Measurements from ENCODE around the gene COL8A1.

Gene COL8A1

GRCh38 chr3:99635348-99635747 lies 3.0 kb upstream of the COL8A1 start:
- TF ChIP-seq Cebpa-rat (IDR thresholded peaks at IDR 0.05), result no peak
- Histone ChIP-seq H3K4me3 (no peak overlapping the region), H3K9me3 (replicated peaks in 1 of 11) (no peaks in the 10 kb centered on the region), H3K4me1 (peaks cover 13 to 33% (median 26%) of the 10 kb centered on the region in 10 experiments), H3K9ac (no peak overlapping the region), H3K27ac (no peak overlapping the region), H3K4me2 (no peak overlapping the region), H3K27me3 (peaks cover 33 to 52% (median 42%) of the 10 kb centered on the region in 11 experiments), H3K36me3 (no peaks in the 10 kb centered on the region), H4K20me1 (no peaks in the 10 kb centered on the region)

- no peaks in the 10 kb centered on the region for H3K9me3 ChIP-seq (replicated peaks in 1 of 11)
- H3K4me2 ChIP-seq, result peak overlapping the region in 4 of 11 experiments; percentile 45 to 75 (median 64); a peak in 6 of 22 replicates
- no peaks in the 10 kb centered on the region for H4K20me1 ChIP-seq
- H3K27me3 ChIP-seq, result peaks cover 33 to 62% (median 45%) of the 10 kb centered on the region in 11 experiments
- H3K4me1 ChIP-seq, result peaks cover 13 to 33% (median 27%) of the 10 kb centered on the region in 10 experiments
- H3K36me3 ChIP-seq, result no peaks in the 10 kb centered on the region
- TF ChIP-seq Cebpa-rat (IDR thresholded peaks at IDR 0.05), result no peak
- no peak overlapping the region for H3K4me3 ChIP-seq
- no peak overlapping the region for H3K27ac ChIP-seq
- H3K9ac ChIP-seq, result no peak overlapping the region
Measured at GRCh38 chr3:99637016-99637367, 1.4 kb upstream of the COL8A1 start.

GRCh38 chr3:99637368-99638111 lies 854 bp upstream of the COL8A1 start:
- Histone ChIP-seq H3K4me3 (peak overlapping the region in 3 of 10 experiments; percentile 14 to 32 (median 22); a peak in 5 of 20 replicates), H3K9ac (no peak overlapping the region), H3K36me3 (no peaks in the 10 kb centered on the region), H3K27me3 (peaks cover 33 to 62% (median 45%) of the 10 kb centered on the region in 11 experiments), H3K4me2 (peak overlapping the region in 7 of 11 experiments; percentile 16 to 75 (median 58); a peak in 12 of 22 replicates), H3K4me1 (peaks cover 13 to 33% (median 27%) of the 10 kb centered on the region in 10 experiments), H3K27ac (no peak overlapping the region), H3K9me3 (replicated peaks in 1 of 11) (no peaks in the 10 kb centered on the region), H4K20me1 (no peaks in the 10 kb centered on the region)
- TF ChIP-seq Cebpa-rat (IDR thresholded peaks at IDR 0.05), result no peak

- Histone ChIP-seq H3K27me3 (peaks cover 33 to 62% (median 45%) of the 10 kb centered on the region in 11 experiments), H3K4me3 (no peak overlapping the region), H3K9ac (no peak overlapping the region), H3K27ac (no peak overlapping the region), H3K4me2 (peak overlapping the region in 10 of 11 experiments; percentile 13 to 69 (median 38); a peak in 19 of 22 replicates), H3K4me1 (peaks cover 13 to 33% (median 27%) of the 10 kb centered on the region in 10 experiments), H4K20me1 (no peaks in the 10 kb centered on the region), H3K36me3 (no peaks in the 10 kb centered on the region), H3K9me3 (replicated peaks in 1 of 11) (no peaks in the 10 kb centered on the region)
- TF ChIP-seq Cebpa-rat (IDR thresholded peaks at IDR 0.05), result peak in 3 of 11 experiments; percentile 32 to 65 (median 56); a peak in 3 of 22 replicates
Measured at GRCh38 chr3:99639579-99639978, 1.2 kb downstream of the COL8A1 start.

GRCh38 chr3:99640214-99640851 lies 1.9 kb downstream of the COL8A1 start:
- no peak overlapping the region for H3K9ac ChIP-seq
- no peak for TF ChIP-seq Cebpa-rat (IDR thresholded peaks at IDR 0.05)

GRCh38 chr3:99641480-99641879 lies 3.1 kb downstream of the COL8A1 start:
- Histone ChIP-seq H3K9me3 (replicated peaks in 1 of 11) (no peaks in the 10 kb centered on the region), H3K4me3 (no peak overlapping the region), H3K27me3 (peaks cover 29 to 48% (median 32%) of the 10 kb centered on the region in 11 experiments), H4K20me1 (no peaks in the 10 kb centered on the region), H3K36me3 (no peaks in the 10 kb centered on the region), H3K4me1 (peaks cover 13 to 33% (median 27%) of the 10 kb centered on the region in 10 experiments), H3K4me2 (no peak overlapping the region), H3K27ac (no peak overlapping the region), H3K9ac (no peak overlapping the region)
- no peak for TF ChIP-seq Cebpa-rat (IDR thresholded peaks at IDR 0.05)

More at GRCh38 chr3:99640214-99640851, 1.9 kb downstream of the COL8A1 start:
- H3K27ac ChIP-seq, result no peak overlapping the region
- H3K27me3 ChIP-seq, result peaks cover 33 to 59% (median 42%) of the 10 kb centered on the region in 11 experiments
- peak overlapping the region in 8 of 11 experiments; percentile 13 to 69 (median 45); a peak in 11 of 22 replicates for H3K4me2 ChIP-seq
- peaks cover 13 to 33% (median 27%) of the 10 kb centered on the region in 10 experiments for H3K4me1 ChIP-seq
- no peaks in the 10 kb centered on the region for H3K9me3 ChIP-seq (replicated peaks in 1 of 11)
- H3K4me3 ChIP-seq, result no peak overlapping the region
- no peaks in the 10 kb centered on the region for H3K36me3 ChIP-seq
- H4K20me1 ChIP-seq, result no peaks in the 10 kb centered on the region

GRCh38 chr3:99641982-99642381 lies 3.6 kb downstream of the COL8A1 start:
- Histone ChIP-seq H3K9me3 (replicated peaks in 1 of 11) (no peaks in the 10 kb centered on the region), H3K4me3 (no peak overlapping the region), H3K36me3 (no peaks in the 10 kb centered on the region), H3K27ac (no peak overlapping the region), H3K27me3 (peaks cover 24 to 43% (median 26%) of the 10 kb centered on the region in 11 experiments), H3K9ac (no peak overlapping the region), H3K4me2 (no peak overlapping the region), H3K4me1 (peaks cover 9 to 31% (median 26%) of the 10 kb centered on the region in 10 experiments), H4K20me1 (no peaks in the 10 kb centered on the region)
- TF ChIP-seq Cebpa-rat (IDR thresholded peaks at IDR 0.05), result no peak

- Histone ChIP-seq H3K4me2 (no peak overlapping the region), H3K27ac (no peak overlapping the region), H3K36me3 (no peaks in the 10 kb centered on the region), H3K4me3 (no peak overlapping the region), H3K9ac (no peak overlapping the region), H3K27me3 (peaks cover 4 to 22% (median 6%) of the 10 kb centered on the region in 11 experiments; a peak in 20 of 22 replicates), H3K4me1 (peaks cover 0 to 22% (median 13%) of the 10 kb centered on the region in 10 experiments; a peak in 17 of 20 replicates), H3K9me3 (replicated peaks in 1 of 11) (no peaks in the 10 kb centered on the region), H4K20me1 (no peaks in the 10 kb centered on the region)
- TF ChIP-seq Cebpa-rat (IDR thresholded peaks at IDR 0.05), result no peak
Measured at GRCh38 chr3:99644017-99644416, 5.6 kb downstream of the COL8A1 start.

- no peak for TF ChIP-seq Cebpa-rat (IDR thresholded peaks at IDR 0.05)
- Histone ChIP-seq H3K9me3 (replicated peaks in 1 of 11) (no peaks in the 10 kb centered on the region), H3K4me2 (no peak overlapping the region), H3K4me1 (peaks cover 0 to 15% (median 5%) of the 10 kb centered on the region in 10 experiments; a peak in 17 of 20 replicates), H3K4me3 (no peak overlapping the region), H3K9ac (no peak overlapping the region), H3K27ac (no peak overlapping the region), H3K36me3 (no peaks in the 10 kb centered on the region), H4K20me1 (no peaks in the 10 kb centered on the region), H3K27me3 (peaks cover 0 to 17% (median 0%) of the 10 kb centered on the region in 11 experiments; a peak in 6 of 22 replicates)
Measured at GRCh38 chr3:99644746-99645145, 6.4 kb downstream of the COL8A1 start.

Data from BLaER1 treated with 17β-estradiol and CSF1 and Interleukin-3, amounts not matched to agents 10 nM and 100 nM (cell line).